Measurements from ENCODE around the gene RPL13.

The RPL13 gene

DNA sequence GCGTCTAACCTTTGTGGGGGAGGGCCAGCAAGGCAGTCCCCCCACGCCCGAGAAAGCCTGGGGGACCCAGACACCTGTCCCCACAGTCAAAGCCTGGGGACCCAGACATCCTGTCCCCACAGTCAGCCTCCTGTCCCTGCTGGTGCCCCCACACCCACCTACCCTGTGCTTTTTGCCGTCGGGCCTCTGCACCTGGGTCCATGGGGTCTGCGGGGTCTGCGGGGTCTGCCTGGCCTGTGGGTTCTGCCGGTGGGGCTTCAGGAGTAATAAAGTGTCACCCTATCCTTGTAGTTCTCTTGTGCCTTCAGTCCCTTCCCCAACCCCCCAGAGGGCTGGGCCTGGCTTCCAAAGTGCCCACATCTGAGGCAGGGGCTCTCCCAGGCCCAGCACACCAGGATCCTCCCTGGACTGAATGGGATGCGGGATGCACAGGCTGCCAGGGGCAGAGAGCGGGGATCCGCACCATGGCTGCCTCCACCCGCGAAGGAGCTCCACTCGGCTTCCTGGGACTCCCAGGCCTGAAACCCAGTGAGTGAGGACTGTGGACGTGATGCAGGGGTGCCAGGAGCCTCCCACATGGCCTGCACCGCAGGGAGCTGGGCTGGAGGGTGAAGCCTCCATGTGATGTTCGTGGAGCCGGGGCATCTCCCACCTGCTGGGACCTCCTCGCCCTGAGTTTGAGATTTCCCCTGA, 36.6 kb downstream of the RPL13 start:
- no peak overlapping the region for H3K27ac ChIP-seq
- TF ChIP-seq, protein P1, sequence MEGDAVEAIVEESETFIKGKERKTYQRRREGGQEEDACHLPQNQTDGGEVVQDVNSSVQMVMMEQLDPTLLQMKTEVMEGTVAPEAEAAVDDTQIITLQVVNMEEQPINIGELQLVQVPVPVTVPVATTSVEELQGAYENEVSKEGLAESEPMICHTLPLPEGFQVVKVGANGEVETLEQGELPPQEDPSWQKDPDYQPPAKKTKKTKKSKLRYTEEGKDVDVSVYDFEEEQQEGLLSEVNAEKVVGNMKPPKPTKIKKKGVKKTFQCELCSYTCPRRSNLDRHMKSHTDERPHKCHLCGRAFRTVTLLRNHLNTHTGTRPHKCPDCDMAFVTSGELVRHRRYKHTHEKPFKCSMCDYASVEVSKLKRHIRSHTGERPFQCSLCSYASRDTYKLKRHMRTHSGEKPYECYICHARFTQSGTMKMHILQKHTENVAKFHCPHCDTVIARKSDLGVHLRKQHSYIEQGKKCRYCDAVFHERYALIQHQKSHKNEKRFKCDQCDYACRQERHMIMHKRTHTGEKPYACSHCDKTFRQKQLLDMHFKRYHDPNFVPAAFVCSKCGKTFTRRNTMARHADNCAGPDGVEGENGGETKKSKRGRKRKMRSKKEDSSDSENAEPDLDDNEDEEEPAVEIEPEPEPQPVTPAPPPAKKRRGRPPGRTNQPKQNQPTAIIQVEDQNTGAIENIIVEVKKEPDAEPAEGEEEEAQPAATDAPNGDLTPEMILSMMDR (conservative IDR thresholded peaks at IDR 0.05), result no peak

DNA sequence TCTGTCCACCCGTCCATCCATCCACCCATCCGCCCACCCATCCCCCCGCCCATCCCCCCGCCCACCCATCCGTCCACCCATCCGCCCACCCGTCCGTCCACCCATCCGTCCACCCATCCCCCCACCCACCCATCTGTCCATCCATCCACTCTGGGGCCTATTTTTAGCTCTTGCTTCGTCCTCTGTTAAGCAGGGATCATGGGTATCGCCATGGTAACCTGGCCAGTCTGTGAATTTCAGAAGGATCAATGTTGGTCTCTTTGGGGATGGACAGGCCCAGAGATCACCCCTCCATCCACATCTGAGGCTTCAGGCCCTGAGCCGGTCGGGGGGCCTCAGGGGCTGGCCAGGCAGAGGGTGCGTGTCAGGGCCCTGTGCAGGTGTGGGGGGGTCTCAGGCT, 37.7 kb downstream of the RPL13 start:
- no peak overlapping the region for H3K27ac ChIP-seq
- TF ChIP-seq, protein P1 (conservative IDR thresholded peaks at IDR 0.05), result no peak

- H3K27ac ChIP-seq, result no peak overlapping the region
- TF ChIP-seq, protein P1 (conservative IDR thresholded peaks at IDR 0.05), result no peak
Observed at GRCh38 chr16:89599451-89599858, 39.0 kb downstream of the RPL13 start.

- TF ChIP-seq, protein P1 (conservative IDR thresholded peaks at IDR 0.05), result no peak
- H3K27ac ChIP-seq, result no peak overlapping the region
Observed at GRCh38 chr16:89599902-89600301, 39.4 kb downstream of the RPL13 start.

GRCh38 chr16:89600427-89600826, 39.9 kb downstream of the RPL13 start:
- TF ChIP-seq, protein P1 (conservative IDR thresholded peaks at IDR 0.05), result no peak
- H3K27ac ChIP-seq, result no peak overlapping the region

DNA sequence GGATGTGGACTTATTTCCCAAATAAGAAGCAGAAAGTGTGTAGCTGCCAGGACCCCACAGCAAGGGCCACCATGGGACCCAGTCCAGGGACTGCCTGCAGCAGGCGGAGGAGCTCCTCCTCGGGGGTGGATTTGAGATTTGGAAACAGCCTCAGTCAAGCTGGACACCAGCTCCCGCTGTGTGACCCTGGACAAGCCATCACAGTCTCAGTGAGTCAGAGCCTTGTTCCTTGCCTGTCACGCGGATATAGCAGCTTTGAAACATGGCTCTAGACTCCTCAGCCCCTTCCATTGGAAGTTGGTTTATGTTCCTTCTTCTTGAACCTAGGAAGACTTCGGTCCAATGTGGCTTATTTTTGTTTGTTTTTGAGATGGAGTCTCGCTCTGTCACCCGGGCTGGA, 40.5 kb downstream of the RPL13 start:
- TF ChIP-seq, protein P1 (conservative IDR thresholded peaks at IDR 0.05), result no peak
- H3K27ac ChIP-seq, result no peak overlapping the region

GRCh38 chr16:89601906-89602272, 41.4 kb downstream of the RPL13 start:
- TF ChIP-seq, protein P1 (conservative IDR thresholded peaks at IDR 0.05), result no peak
- H3K27ac ChIP-seq, result no peak overlapping the region
